A549 (cell line): ENCODE measurements around the gene CMTM2. TPM values are rescaled to one million over a fixed set of nuclear protein-coding genes. Genes with fewer than 3 reads are reported as not detected.

ENCODE experiments used
- ATAC-seq, 2 experiments: fragments of 200-7000 bp in 1 of 2; fragments of >200 bp in 1 of 2; cut with Nextera tagmentation in 1 of 2; cut with Tn5 transposase in 1 of 2; 3 replicates each; pipeline versions ENCODE4 v1.8.0 to v1.9.1; 2018 to 2020; ENCODE audit warnings: mild to moderate bottlenecking in 1 of 2, moderate library complexity in 1 of 2
- CTCF ChIA-PET: fragments of 300-600 bp; sonication (Branson Sonifier 250); formaldehyde crosslinking; extraction: SDS; loops from one replicate; lab custom pipeline; 2021; ENCODE audit warnings: antibody characterized with exemption, inconsistent platforms; lab: Yijun Ruan, JAX
- POLR2A ChIA-PET: fragments of 350-600 bp; formaldehyde crosslinking; extraction: SDS; loops from one replicate; lab custom pipeline; 2021; ENCODE audit warnings: antibody characterized with exemption, inconsistent platforms; lab: Yijun Ruan, JAX
- DNase-seq, 2 experiments: peaks; one replicate each; pipeline versions ENCODE4 v3.0.0 to v3.0.0-alpha.2; 2011 to 2016; ENCODE audit warnings: low read depth in 1 of 2, low spot score in 1 of 2
- FAIRE-seq: peaks from 2 replicates; lab custom pipeline; 2011; peaks lifted over from hg19 to GRCh38; lab: Jason Lieb, UNC
- H3K27ac ChIP-seq, 2 experiments: fragments of >200 bp; sonication (Bioruptor Twin); formaldehyde crosslinking; 3 replicates each; pipeline ENCODE4 v1.5.1; 2016 to 2017
- H3K4me1 ChIP-seq: fragments of >200 bp; sonication (Bioruptor Twin); formaldehyde crosslinking; 3 replicates; pipeline ENCODE4 v1.6.1; 2016
- H3K4me2 ChIP-seq: fragments of >200 bp; sonication (Bioruptor Twin); formaldehyde crosslinking; 3 replicates; pipeline ENCODE4 v1.6.1; 2016
- H3K4me3 ChIP-seq: fragments of >200 bp; sonication (Bioruptor Twin); formaldehyde crosslinking; 3 replicates; pipeline ENCODE4 v1.5.1; 2016
- H3K9me3 ChIP-seq: fragments of >200 bp; sonication (Bioruptor Twin); formaldehyde crosslinking; 3 replicates; pipeline ENCODE4 v1.6.1; 2016
- BCL3 ChIP-seq: fragments of >200 bp; sonication (Bioruptor Twin); formaldehyde crosslinking; IDR thresholded peaks from 3 replicates; pipeline ENCODE4 v1.6.1; 2016
- CBX2 ChIP-seq: fragments of 200-600 bp; sonication (generic); IDR thresholded peaks from 2 replicates; pipeline ENCODE4 v1.6.1; 2016; ENCODE audit warnings: low read depth, mild to moderate bottlenecking, borderline replicate concordance
- CBX8 ChIP-seq: fragments of 200-600 bp; sonication (generic); IDR thresholded peaks from 2 replicates; pipeline ENCODE4 v1.6.1; 2016
- CHD2 ChIP-seq: fragments of 150-350 bp; IDR thresholded peaks from 2 replicates; pipeline ENCODE4 v1.6.1; 2014; ENCODE audit warnings: low read length; ENCODE audit not compliant: partially characterized antibody
- CHD4 ChIP-seq: fragments of 200-600 bp; sonication (generic); IDR thresholded peaks from 2 replicates; pipeline ENCODE4 v1.6.1; 2016; ENCODE audit warnings: antibody characterized with exemption, mild to moderate bottlenecking, borderline replicate concordance
- EHF ChIP-seq: fragments of 250-450 bp; sonication (Bioruptor Pico); IDR thresholded peaks from 2 replicates; pipeline ENCODE4 v1.5.0; 2020; ENCODE audit warnings: mild to moderate bottlenecking
- EP300 ChIP-seq, 2 experiments: fragments of >200 bp; sonication (Bioruptor Twin); formaldehyde crosslinking; IDR thresholded peaks; 2 replicates in 1 of 2; 3 replicates in 1 of 2; pipeline ENCODE4 v1.6.1; 2016 to 2017
- FOSB ChIP-seq: fragments of 250-450 bp; sonication (Bioruptor Pico); IDR thresholded peaks from 2 replicates; pipeline ENCODE4 v1.5.0; 2020; ENCODE audit warnings: mild to moderate bottlenecking, moderate library complexity
- FOSL2 ChIP-seq, 2 experiments: fragments of 450-650 bp in 1 of 2; fragments of >200 bp in 1 of 2; sonication (Bioruptor Twin) in 1 of 2; formaldehyde crosslinking; IDR thresholded peaks; 2 replicates each; pipeline versions ENCODE4 v1.5.0 to v1.6.1; 2016 to 2020; ENCODE audit warnings: mild to moderate bottlenecking in 1 of 2, moderate library complexity in 1 of 2
- GATA3 ChIP-seq: IDR thresholded peaks from 2 replicates; pipeline ENCODE4 v1.6.1; 2012; ENCODE audit warnings: borderline replicate concordance
- HDAC2 ChIP-seq: fragments of 200-600 bp; sonication (generic); IDR thresholded peaks from 2 replicates; pipeline ENCODE4 v1.6.1; 2016
- HOXB5 ChIP-seq: fragments of 250-450 bp; sonication (Bioruptor Pico); IDR thresholded peaks from 2 replicates; pipeline ENCODE4 v1.5.0; 2020; ENCODE audit warnings: mild to moderate bottlenecking, moderate library complexity
- MAFK ChIP-seq: fragments of 450-650 bp; IDR thresholded peaks from 2 replicates; pipeline ENCODE4 v1.6.1; 2014; ENCODE audit not compliant: partially characterized antibody
- MYC ChIP-seq: IDR thresholded peaks from 2 replicates; pipeline ENCODE4 v1.6.1; 2012; ENCODE audit warnings: mild to moderate bottlenecking, inconsistent platforms, low read length, improper control_type of control experiment, borderline replicate concordance
- NPAS2 ChIP-seq: fragments of 250-450 bp; sonication (Bioruptor Pico); IDR thresholded peaks from 2 replicates; pipeline ENCODE4 v1.8.0; 2022; ENCODE audit warnings: mild to moderate bottlenecking, moderate library complexity, borderline replicate concordance
- NR3C1 ChIP-seq: fragments of >200 bp; sonication (Bioruptor Twin); formaldehyde crosslinking; IDR thresholded peaks from 3 replicates; pipeline ENCODE4 v1.6.1; 2017
- PBX3 ChIP-seq: IDR thresholded peaks from 2 replicates; pipeline ENCODE4 v1.6.1; 2012
- PHF8 ChIP-seq: fragments of 200-600 bp; sonication (generic); IDR thresholded peaks from 2 replicates; pipeline ENCODE4 v1.6.1; 2016; ENCODE audit warnings: low read depth, mild to moderate bottlenecking, antibody characterized with exemption, moderate library complexity, borderline replicate concordance
- POLR2A ChIP-seq: IDR thresholded peaks from 2 replicates; pipeline ENCODE4 v1.6.1; 2012; ENCODE audit warnings: mild to moderate bottlenecking, low read length
- POLR2AphosphoS2 ChIP-seq: conservative IDR thresholded peaks from 2 replicates; pipeline ENCODE4 v1.6.1; 2012; ENCODE audit warnings: low read length, improper control_type of control experiment, inconsistent platforms
- RAD21 ChIP-seq, 2 experiments: fragments of >200 bp in 1 of 2; sonication (Bioruptor Twin) in 1 of 2; formaldehyde crosslinking in 1 of 2; IDR thresholded peaks in 1 of 2; conservative IDR thresholded peaks in 1 of 2; 2 replicates in 1 of 2; 3 replicates in 1 of 2; pipeline ENCODE4 v1.6.1; 2012 to 2018; ENCODE audit warnings: inconsistent platforms in 1 of 2
- RARB ChIP-seq: fragments of 250-450 bp; sonication (Bioruptor Pico); IDR thresholded peaks from 2 replicates; pipeline ENCODE4 v1.8.0; 2021; ENCODE audit warnings: mild to moderate bottlenecking, moderate library complexity
- RCOR1 ChIP-seq: fragments of 150-350 bp; IDR thresholded peaks from 2 replicates; pipeline ENCODE4 v1.6.1; 2014; ENCODE audit warnings: antibody characterized with exemption, low read length, low read depth
- REST ChIP-seq: fragments of 200-600 bp; sonication (generic); IDR thresholded peaks from 2 replicates; pipeline ENCODE4 v1.6.1; 2016; ENCODE audit warnings: antibody characterized with exemption, mild to moderate bottlenecking, moderate library complexity
- SMC3 ChIP-seq: fragments of >200 bp; sonication (Bioruptor Twin); formaldehyde crosslinking; IDR thresholded peaks from 3 replicates; pipeline ENCODE4 v1.6.1; 2018; ENCODE audit warnings: inconsistent platforms
- TP53 ChIP-seq: fragments of 250-450 bp; sonication (Bioruptor Pico); IDR thresholded peaks from 2 replicates; pipeline ENCODE4 v1.5.0; 2021; ENCODE audit warnings: mild to moderate bottlenecking, moderate library complexity
- ZFP36 ChIP-seq: fragments of 450-650 bp; IDR thresholded peaks from 2 replicates; pipeline ENCODE4 v1.6.1; 2014; ENCODE audit warnings: borderline replicate concordance; ENCODE audit not compliant: partially characterized antibody
- WGBS: methylation state at CpG from one replicate; pipeline ENCODE4 v1.1.6; 2017; ENCODE audit errors: missing lambda C conversion rate; 5-methylcytosine and 5-hydroxymethylcytosine counted together
- polyA plus RNA-seq, 4 experiments: library from polyadenylated mRNA; depleted of rRNA in 3 of 4; stranded (reverse); fragments of >200 nt; fragmentation: RNase III in 1 of 4; extraction: RNeasy Plus Mini Kit Qiagen cat#74134 plus additional on column Dnase treatment in 1 of 4; gene quantifications; 2 replicates in 3 of 4; 3 replicates in 1 of 4; pipeline ENCODE4 v1.2.3, GENCODE V29; 2011 to 2017

CMTM2 gene
- polyA plus RNA-seq, 2 of the 4 experiments (the other 2 are of a cell fraction) = 0.15 TPM; not detected in 1

- WGBS = 92% methylated on average over 7 of the region's 7 CpGs
- ChIA-PET CTCF (interaction anchor here (1.2 to 1.8 kb wide), 2 partner anchors 15 to 61 kb away, joined by 5 to 7 read pairs; no protein-coding TSS in a partner anchor), POLR2A (no interaction called here)
- H3K4me1 ChIP-seq = peaks cover 6% of the 10 kb centered on the region; the same call in 2 of the 3 replicates
- no peak overlapping the region for H3K4me2 ChIP-seq
- H3K4me3 ChIP-seq = no peak overlapping the region
- H3K27ac ChIP-seq = no peak overlapping the region
- TF ChIP-seq NR3C1 (no peak), HDAC2 (no peak), RARB (CRISPR knock-in tag) (no peak), PHF8 (no peak), TP53 (CRISPR knock-in tag) (no peak), NPAS2 (CRISPR knock-in tag) (no peak), GATA3 (no peak), PBX3 (no peak), MAFK (no peak), BCL3 (no peak), POLR2A (no peak)
- ATAC-seq (no peak), FAIRE-seq (no peak), DNase-seq (no peak)
- no peaks in the 10 kb centered on the region for H3K9me3 ChIP-seq
These were observed 35.1 kb upstream of the CMTM2 start for GRCh38 chr16:66544016-66544757.

GRCh38 chr16:66547101-66547989, 31.9 kb upstream of the CMTM2 start:
- Histone ChIP-seq H3K4me1 (peaks cover 27% of the 10 kb centered on the region), H3K27ac (no peak overlapping the region), H3K4me2 (no peak overlapping the region), H3K4me3 (no peak overlapping the region)
- ATAC-seq (no peak), FAIRE-seq (no peak), DNase-seq (no peak)
- POLR2A ChIA-PET = no interaction called here
- TF ChIP-seq RAD21 (conservative IDR thresholded peaks at IDR 0.05 in 1 of 2, IDR thresholded peaks at IDR 0.05 in 1 of 2) (no peak), EHF (no peak), SMC3 (no peak), HOXB5 (CRISPR knock-in tag) (no peak), CBX2 (no peak), PHF8 (no peak), TP53 (CRISPR knock-in tag) (no peak), REST (no peak), NR3C1 (no peak), FOSB (CRISPR knock-in tag) (no peak), RCOR1 (no peak), CHD4 (no peak), ZFP36 (no peak), FOSL2 (IDR thresholded peaks at IDR 0.05) (no peak), FOSL2 (CRISPR knock-in tag; IDR thresholded peaks at IDR 0.05) (no peak), NPAS2 (CRISPR knock-in tag) (no peak), POLR2AphosphoS2 (no peak), CBX8 (no peak), CHD2 (no peak), EP300 (IDR thresholded peaks at IDR 0.05) (no peak), MYC (no peak)
- TF ChIP-seq, all 56 proteins: peak for 0
- no peaks in the 10 kb centered on the region for H3K9me3 ChIP-seq
- WGBS = 100% methylated on average over 5 of the region's 5 CpGs
- CTCF ChIA-PET = interaction anchor here (0.5 to 5.4 kb wide), 13 partner anchors 10 to 320 kb away, joined by 3 to 26 read pairs (median 4); partner anchors contain the start of genes CMTM1 and NAE1
